HepG2 (cell line): ENCODE results near the gene CLPSL2. TPM values are rescaled to one million over a fixed set of nuclear protein-coding genes. Genes with fewer than 3 reads are reported as not detected.
A peak's percentile ranks its signal among the peaks of the same experiment; 100 is the strongest.

Source experiments
- ERF ChIP-seq: IDR thresholded peaks from 2 replicates; pipeline ENCODE4 v1.6.1; 2018; ENCODE audit warnings: missing biosample characterization, missing genetic modification reagents
- HNF4A ChIP-seq: sonication (generic); formaldehyde crosslinking; IDR thresholded peaks from 2 replicates; pipeline ENCODE4 v1.4.0; 2020; ENCODE audit warnings: missing genetic modification reagents
- MYNN ChIP-seq: sonication (generic); formaldehyde crosslinking; IDR thresholded peaks from 2 replicates; pipeline ENCODE4 v1.4.0; 2020; ENCODE audit warnings: mild to moderate bottlenecking, low read depth, missing genetic modification reagents
- NKX3-1 ChIP-seq: sonication (generic); formaldehyde crosslinking; IDR thresholded peaks from 2 replicates; pipeline ENCODE4 v1.5.0; 2020; ENCODE audit warnings: missing genetic modification reagents
- RFX3 ChIP-seq: IDR thresholded peaks from 2 replicates; pipeline ENCODE4 v1.6.1; 2016; ENCODE audit warnings: missing biosample characterization, missing genetic modification reagents
- RNF2 ChIP-seq: fragments of 450-650 bp; conservative IDR thresholded peaks from 2 replicates; pipeline ENCODE4 v1.6.1; 2016; ENCODE audit warnings: low read depth
- THAP11 ChIP-seq: IDR thresholded peaks from 2 replicates; pipeline ENCODE4 v1.6.1; 2016; ENCODE audit warnings: missing biosample characterization, missing genetic modification reagents
- ZNF234 ChIP-seq: sonication (generic); formaldehyde crosslinking; conservative IDR thresholded peaks from 2 replicates; pipeline ENCODE4 v1.5.1; 2020; ENCODE audit warnings: mild to moderate bottlenecking, missing genetic modification reagents
- ZNF34 ChIP-seq: sonication (generic); formaldehyde crosslinking; IDR thresholded peaks from 2 replicates; pipeline ENCODE4 v1.4.0; 2020; ENCODE audit warnings: mild to moderate bottlenecking, missing genetic modification reagents, borderline replicate concordance
- ZNF367 ChIP-seq: sonication (generic); formaldehyde crosslinking; IDR thresholded peaks from 2 replicates; pipeline ENCODE4 v1.4.0; 2020; ENCODE audit warnings: missing genetic modification reagents, borderline replicate concordance
- polyA plus RNA-seq, 8 experiments: library from polyadenylated mRNA; depleted of rRNA in 3 of 8; stranded (reverse) in 7 of 8; unstranded in 1 of 8; fragments of >200 nt; fragmentation: Illumina TruSeq in 4 of 8; extraction: Trizol in 4 of 8; gene quantifications; 2 replicates each; pipeline versions ENCODE4 v1.2.1 to v1.2.3, GENCODE V29; 2011 to 2016; ENCODE audit warnings: low read depth in 4 of 8, missing spikeins in 1 of 8, mixed read lengths in 1 of 8; ENCODE audit not compliant: insufficient read depth in 1 of 8
- total RNA-seq, 5 experiments: library from RNA; depleted of rRNA; stranded (reverse); fragments of >200 nt; fragmentation: Illumina TruSeq; extraction: Trizol; gene quantifications; 2 replicates each; pipeline ENCODE4 v1.2.3, GENCODE V29; 2016; ENCODE audit warnings: low read depth in 1 of 5
- TF ChIP-seq, protein P1 (sequence below), 2 experiments: fragments of 450-650 bp in 1 of 2; sonication (generic) in 1 of 2; formaldehyde crosslinking in 1 of 2; IDR thresholded peaks; 2 replicates each; pipeline versions ENCODE4 v1.6.1 to v1.8.0; 2016 to 2022; ENCODE audit warnings: antibody characterized with exemption in 1 of 2, mild to moderate bottlenecking in 1 of 2, missing genetic modification reagents in 1 of 2
- TF ChIP-seq, protein P2 (sequence below): sonication (generic); formaldehyde crosslinking; IDR thresholded peaks from 2 replicates; pipeline ENCODE4 v1.4.0; 2020; ENCODE audit warnings: missing genetic modification reagents
- TF ChIP-seq, protein P3 (sequence below): sonication (generic); formaldehyde crosslinking; IDR thresholded peaks from 2 replicates; pipeline ENCODE4 v1.4.0; 2020; ENCODE audit warnings: low read depth, mild to moderate bottlenecking, missing genetic modification reagents

The CLPSL2 gene
- total and polyA plus RNA-seq, 2 of the 13 experiments (the other 11 are each of a cell fraction or from before 2014, with no cell fraction given): not detected

DNA sequence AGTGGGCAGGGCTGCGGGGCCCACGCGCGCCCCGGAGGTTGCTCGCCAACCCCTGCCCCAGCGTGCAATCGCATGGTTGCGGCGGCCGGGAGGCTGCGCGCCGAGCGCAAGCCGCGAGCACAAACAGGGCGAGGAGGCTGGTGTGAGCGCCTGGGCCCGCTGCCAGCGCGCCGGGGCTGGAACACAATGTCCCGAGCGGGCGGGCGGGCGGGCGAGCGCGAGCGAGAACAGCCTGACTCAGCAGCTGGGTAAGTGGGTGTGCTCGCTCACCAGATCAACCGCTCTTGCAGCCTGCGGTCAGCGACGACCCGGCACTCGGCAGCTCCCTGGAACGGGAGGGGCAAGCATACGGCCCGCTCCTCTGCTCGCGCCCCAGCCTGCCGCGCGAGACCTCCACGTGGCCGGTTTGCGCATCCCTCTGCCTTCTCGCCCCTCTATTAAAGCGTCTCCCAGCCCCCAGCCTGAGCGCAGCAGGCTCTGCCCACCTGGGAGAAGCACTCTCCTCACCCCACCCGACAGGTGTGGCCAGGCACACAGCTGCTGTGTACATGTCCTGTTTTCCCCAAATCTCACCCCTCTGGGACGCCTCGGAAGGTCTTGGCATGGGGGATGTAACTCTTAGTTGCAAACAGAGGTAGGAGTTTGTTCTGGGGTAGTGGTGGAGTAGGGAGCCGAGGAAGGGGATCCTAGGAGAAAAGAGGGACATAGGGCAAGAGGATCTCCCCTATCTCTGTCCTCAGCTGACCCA is 48.3 kb upstream of the CLPSL2 start (continued):
- TF ChIP-seq NKX3-1 (CRISPR knock-in tag) (peak; percentile 79; the same call in 1 of the 2 replicates), ZNF367 (CRISPR knock-in tag) (no peak; the same call in 1 of the 2 replicates), ERF (no peak), MYNN (CRISPR knock-in tag) (no peak; the same call in 1 of the 2 replicates), THAP11 (CRISPR knock-in tag) (0 out of 2 replicates have a peak, but pooled peaks have one; percentile 14), ZNF34 (CRISPR knock-in tag) (no peak), RFX3 (CRISPR knock-in tag) (no peak), ZNF234 (CRISPR knock-in tag) (no peak), HNF4A (CRISPR knock-in tag) (no peak; the same call in 1 of the 2 replicates), RNF2 (0 out of 2 replicates have a peak, but pooled peaks have one; percentile 14)
- TF ChIP-seq, protein P1, sequence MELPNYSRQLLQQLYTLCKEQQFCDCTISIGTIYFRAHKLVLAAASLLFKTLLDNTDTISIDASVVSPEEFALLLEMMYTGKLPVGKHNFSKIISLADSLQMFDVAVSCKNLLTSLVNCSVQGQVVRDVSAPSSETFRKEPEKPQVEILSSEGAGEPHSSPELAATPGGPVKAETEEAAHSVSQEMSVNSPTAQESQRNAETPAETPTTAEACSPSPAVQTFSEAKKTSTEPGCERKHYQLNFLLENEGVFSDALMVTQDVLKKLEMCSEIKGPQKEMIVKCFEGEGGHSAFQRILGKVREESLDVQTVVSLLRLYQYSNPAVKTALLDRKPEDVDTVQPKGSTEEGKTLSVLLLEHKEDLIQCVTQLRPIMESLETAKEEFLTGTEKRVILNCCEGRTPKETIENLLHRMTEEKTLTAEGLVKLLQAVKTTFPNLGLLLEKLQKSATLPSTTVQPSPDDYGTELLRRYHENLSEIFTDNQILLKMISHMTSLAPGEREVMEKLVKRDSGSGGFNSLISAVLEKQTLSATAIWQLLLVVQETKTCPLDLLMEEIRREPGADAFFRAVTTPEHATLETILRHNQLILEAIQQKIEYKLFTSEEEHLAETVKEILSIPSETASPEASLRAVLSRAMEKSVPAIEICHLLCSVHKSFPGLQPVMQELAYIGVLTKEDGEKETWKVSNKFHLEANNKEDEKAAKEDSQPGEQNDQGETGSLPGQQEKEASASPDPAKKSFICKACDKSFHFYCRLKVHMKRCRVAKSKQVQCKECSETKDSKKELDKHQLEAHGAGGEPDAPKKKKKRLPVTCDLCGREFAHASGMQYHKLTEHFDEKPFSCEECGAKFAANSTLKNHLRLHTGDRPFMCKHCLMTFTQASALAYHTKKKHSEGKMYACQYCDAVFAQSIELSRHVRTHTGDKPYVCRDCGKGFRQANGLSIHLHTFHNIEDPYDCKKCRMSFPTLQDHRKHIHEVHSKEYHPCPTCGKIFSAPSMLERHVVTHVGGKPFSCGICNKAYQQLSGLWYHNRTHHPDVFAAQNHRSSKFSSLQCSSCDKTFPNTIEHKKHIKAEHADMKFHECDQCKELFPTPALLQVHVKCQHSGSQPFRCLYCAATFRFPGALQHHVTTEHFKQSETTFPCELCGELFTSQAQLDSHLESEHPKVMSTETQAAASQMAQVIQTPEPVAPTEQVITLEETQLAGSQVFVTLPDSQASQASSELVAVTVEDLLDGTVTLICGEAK (IDR thresholded peaks at IDR 0.05): no peak
- TF ChIP-seq, protein P1 (CRISPR knock-in tag; IDR thresholded peaks at IDR 0.05): no peak
- TF ChIP-seq, protein P2, sequence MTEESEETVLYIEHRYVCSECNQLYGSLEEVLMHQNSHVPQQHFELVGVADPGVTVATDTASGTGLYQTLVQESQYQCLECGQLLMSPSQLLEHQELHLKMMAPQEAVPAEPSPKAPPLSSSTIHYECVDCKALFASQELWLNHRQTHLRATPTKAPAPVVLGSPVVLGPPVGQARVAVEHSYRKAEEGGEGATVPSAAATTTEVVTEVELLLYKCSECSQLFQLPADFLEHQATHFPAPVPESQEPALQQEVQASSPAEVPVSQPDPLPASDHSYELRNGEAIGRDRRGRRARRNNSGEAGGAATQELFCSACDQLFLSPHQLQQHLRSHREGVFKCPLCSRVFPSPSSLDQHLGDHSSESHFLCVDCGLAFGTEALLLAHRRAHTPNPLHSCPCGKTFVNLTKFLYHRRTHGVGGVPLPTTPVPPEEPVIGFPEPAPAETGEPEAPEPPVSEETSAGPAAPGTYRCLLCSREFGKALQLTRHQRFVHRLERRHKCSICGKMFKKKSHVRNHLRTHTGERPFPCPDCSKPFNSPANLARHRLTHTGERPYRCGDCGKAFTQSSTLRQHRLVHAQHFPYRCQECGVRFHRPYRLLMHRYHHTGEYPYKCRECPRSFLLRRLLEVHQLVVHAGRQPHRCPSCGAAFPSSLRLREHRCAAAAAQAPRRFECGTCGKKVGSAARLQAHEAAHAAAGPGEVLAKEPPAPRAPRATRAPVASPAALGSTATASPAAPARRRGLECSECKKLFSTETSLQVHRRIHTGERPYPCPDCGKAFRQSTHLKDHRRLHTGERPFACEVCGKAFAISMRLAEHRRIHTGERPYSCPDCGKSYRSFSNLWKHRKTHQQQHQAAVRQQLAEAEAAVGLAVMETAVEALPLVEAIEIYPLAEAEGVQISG (CRISPR knock-in tag): peak; percentile 42; the same call in 1 of the 2 replicates
- TF ChIP-seq, protein P3, sequence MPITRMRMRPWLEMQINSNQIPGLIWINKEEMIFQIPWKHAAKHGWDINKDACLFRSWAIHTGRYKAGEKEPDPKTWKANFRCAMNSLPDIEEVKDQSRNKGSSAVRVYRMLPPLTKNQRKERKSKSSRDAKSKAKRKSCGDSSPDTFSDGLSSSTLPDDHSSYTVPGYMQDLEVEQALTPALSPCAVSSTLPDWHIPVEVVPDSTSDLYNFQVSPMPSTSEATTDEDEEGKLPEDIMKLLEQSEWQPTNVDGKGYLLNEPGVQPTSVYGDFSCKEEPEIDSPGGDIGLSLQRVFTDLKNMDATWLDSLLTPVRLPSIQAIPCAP (CRISPR knock-in tag): no peak
